Activated T-cell treated with anti-CD3 and anti-CD28 coated beads, Interleukin-2, amount 50 U/mL, for 1 hour (primary cell): Measurements from ENCODE around the gene STX19.
A peak's percentile ranks its signal among the peaks of the same experiment; 100 is the strongest.

Experiments used
- DNase-seq: peaks from one replicate; pipeline ENCODE4 v3.0.0-alpha.2; 2020

STX19 gene

DNA sequence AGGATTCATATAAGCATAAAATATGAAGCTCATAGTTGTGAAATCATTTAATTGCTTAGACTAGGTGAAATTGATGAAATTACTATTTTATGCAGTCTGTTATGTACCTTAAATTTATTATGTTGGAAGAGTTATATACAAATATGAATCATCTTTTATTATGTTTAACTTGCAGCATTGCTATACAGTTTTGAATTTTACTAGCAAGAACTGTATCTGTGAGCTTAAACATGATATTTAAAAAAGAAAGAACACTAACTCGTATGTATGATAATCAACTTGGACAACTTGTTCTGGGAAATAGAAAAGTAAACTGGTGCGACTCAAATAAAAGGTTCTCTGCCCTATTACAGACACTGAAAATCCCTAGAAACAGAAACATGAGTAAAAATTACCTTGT, 1.8 kb downstream of the STX19 start:
- no peak for DNase-seq

DNA sequence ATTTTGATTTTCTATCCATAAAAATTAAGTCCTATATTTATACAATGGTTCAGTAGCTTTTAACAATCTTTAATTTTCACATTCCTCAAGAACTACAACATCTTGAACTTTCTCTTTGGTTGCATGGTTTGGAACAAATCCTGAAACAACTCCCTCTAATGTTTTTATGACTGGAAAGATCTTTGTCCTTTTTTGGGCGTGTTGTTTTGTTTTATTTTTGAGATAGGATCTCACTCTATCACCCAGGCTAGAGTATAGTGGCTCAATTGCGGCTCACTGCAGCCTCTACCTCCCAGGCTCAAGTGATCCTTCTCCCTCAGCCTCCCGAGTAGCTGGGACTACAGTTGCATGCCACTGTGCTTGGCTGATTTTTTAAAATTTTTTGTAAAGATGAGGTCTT, 4.0 kb downstream of the STX19 start:
- DNase-seq = no peak

DNA sequence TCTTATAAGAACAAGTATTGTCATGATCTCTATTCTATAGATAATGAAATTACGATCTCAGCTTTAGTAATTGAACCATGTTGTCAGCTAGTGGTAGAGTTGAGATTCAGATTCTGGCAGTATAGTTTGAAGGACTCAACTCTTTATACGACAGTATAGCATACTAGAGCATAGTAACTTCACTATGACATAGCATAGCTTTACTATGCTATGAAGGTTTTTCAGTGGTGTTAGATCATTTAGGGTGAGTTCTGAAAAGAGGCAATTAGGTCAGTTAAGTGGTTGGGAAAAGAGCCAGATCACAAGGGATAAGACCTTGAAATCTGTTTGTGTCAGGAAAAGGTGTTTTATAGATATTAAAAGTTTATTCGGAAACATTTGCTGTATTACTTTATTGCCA, 8.1 kb downstream of the STX19 start:
- no peak for DNase-seq

DNA sequence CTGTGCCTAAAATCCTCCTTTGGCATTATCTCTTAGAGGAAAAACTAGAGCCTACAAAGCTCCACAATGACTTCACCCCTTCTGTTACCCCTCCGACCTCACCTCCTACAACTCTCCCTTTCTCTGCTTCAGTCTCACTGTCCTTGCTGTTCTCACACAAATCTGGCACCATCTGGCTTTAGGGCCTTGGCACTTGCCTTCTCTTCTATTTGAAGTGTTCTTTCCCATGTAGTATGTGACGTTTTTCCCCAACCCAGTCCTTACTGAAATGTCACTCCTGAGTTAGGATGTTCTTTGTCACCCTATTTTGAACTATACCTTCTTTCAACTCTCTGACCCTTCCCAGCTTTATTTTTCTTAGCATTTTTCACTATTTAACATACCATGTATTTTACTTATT, 8.7 kb downstream of the STX19 start:
- no peak for DNase-seq

DNA sequence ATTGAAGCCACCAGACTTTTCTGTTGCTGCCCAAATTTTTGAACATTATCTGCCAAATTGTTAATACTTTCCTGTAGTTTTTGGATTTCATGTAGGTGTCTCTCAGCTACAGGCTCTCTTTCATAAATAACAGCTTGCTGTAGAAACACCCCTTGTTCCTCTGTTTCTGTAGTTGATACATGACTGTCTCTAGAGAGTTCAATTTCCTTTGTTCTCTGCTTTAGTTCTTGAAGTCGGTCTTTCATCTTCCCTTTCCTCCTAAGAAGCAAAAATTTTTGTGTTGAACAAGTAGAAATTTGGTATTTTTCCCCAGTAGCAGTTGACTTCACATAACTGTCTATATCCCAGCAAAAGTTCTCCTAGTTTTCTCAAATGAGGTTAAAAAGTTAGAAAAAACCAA, 13.4 kb downstream of the STX19 start:
- no peak for DNase-seq

DNA sequence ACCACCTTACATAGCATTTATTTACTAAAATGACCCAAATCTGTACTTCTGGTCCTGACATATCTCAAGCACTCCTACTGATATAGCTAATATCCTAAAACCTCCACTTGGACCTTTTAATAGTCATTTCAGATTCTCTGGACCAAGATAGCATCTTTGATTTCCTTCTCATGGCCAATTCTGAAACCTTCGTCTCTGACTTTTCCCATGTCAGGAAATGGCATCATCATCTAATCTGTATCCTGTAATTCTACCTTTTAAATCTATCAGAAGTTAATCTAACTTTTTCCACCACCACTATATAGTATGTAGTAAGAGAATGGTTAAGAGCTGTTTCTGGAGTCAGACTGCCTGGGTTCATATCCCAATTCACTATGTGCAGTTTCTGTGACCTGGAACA, 16.2 kb downstream of the STX19 start:
- no peak for DNase-seq

DNA sequence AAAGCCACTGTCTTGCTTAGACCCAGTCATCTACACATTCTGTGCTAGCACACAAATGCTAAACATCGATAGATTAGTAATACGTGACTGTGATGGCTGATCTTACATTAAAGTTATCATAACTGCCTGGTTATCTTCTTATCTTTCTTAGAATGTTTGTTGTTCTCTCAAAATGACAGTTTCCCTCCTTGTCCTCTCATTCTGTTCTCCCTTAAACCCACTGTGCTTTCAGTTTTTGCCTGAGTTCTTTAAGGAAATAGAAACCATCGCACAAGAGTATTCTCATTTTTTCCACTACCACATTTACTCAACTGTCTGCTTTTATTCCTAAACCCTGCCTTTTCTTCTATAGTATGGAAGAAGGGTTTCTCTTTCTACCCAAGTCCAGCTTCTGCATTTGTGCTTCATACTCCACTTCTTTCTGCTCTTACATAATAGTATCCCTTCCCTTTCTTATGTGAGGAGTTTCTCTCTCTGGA, 17.1 kb downstream of the STX19 start:
- DNase-seq = no peak

DNA sequence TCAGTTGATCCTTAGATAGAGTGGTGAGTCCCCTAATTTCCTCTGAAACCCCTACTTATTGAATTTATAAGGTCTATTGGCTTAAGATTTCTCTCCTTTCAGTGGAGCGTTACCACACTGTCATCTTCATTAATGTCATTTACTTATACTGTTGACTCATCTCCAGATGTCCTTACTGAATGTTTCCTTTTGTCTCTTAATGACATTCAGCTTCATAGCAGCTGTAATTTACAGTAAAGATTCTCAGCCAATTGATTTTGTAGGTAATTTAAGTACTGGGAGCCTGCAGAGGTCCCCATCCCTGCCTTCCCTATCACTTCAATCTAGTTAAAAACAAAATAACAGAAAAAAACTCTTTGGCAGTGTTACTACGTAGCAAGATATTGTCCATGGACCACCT, 18.8 kb downstream of the STX19 start:
- DNase-seq = no peak

DNA sequence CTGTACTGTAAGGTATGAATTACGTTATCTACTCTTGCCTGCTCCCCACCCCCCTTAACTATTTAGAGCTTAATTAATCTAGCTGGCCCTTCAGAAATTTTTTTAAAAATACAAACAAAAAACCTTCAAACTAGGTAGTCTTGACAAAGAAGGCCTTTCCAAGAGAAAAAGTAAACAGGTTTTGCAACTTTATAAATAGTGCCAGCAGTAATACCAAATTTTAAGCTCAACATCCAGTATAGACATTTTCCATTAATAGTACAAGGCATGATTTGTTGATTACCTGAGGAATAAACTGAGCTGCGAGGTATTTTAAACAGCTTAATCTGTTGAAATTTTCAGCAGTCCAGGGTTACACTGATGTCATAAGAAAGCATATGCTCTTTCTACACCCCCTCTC, 20.1 kb downstream of the STX19 start:
- no peak for DNase-seq

DNA sequence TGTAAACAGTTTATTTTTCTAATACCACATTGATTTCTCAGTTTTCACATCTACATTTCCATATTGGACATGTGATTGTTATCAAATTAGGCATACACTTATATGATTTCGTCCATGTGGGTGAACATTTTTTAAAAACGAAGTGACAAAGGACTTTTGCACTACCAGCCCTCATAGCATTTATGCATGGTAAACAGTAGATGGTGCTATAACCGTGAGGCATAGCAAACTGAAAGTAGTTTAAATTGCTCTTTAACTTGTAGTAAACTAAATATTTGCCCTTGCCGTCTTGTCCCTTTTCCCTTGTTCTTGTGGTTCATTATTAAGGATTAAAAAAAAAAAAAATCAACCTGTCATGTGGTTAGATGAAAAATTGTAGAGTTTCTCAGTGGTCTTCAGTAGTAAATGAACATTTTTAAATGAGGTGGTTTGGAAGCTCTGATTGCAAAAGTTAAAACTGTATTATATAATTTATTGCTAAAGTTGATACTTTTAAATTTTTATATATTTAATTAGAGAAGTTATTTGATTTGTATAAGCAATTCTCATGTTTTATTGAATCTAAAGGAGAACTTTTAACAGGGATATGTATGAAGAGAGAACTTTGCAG, 24.0 kb downstream of the STX19 start:
- no peak for DNase-seq

DNA sequence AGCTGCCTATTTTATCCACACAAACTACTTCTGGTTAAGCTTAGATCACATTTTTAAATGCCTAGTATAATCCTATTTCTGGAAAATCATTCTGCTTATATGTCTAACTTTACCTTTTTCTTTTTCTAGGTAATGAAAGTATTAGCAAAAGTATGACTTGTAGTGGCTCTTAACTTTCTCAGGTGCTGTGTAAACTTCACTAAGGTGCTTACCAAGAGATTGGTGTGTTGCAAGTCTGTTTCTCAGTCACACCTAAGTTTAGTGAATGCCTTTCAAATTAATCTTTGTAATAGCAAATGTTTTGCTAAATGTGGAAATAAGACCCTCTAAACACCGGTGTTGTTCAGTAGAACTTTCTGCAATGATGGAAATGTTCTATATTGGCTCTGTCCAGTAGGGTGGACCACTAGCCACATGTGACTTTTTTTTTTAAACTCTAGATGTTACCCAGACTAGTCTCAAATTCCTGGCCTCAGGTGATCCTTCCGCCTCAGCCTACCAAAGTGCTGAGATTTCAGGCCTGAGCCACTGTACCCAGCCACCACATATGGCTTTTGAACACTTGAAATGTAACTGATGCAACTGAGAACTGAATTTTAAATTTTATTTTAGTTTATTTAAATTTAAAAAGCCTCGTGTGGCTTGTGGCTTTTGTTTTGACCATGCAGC, 26.4 kb downstream of the STX19 start:
- DNase-seq = no peak

DNA sequence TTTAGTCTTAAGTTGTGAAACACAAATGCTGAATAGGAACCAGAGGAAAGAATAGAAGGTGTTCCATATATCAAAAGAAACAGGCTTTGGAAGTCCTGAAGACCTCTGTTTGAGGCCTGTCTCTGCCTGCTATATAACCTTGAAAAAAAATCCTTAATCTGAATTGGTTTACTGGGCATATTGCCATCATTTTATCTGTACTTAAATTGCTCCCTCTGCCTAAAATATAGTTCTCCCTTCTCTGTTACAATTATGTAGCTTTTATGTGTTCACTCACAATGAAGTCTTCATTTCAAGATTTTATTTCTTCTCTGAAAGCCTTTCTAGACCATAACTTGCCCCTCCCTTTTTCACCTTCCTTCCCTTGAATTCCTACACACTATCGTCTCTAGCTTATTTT, 27.2 kb downstream of the STX19 start:
- DNase-seq = no peak

DNA sequence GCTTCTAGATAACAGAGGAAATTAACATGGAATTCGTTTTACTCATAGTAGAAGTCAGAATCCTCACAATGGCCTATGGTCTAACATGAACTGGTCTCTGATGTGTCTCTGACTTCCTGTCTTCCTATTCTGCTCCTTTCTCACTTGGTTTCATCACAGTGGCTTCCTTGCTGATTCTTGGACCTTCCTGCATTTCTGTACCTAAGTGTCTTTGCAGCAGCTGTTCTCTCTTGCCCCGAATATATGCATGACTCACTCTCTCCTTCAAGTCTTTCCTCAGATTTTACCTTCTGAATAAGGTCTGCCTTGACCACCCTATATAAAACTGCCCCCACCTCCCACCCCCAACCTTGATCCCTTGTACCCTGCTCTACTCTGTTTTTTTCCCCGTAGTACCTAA, 34.3 kb downstream of the STX19 start:
- no peak for DNase-seq

DNA sequence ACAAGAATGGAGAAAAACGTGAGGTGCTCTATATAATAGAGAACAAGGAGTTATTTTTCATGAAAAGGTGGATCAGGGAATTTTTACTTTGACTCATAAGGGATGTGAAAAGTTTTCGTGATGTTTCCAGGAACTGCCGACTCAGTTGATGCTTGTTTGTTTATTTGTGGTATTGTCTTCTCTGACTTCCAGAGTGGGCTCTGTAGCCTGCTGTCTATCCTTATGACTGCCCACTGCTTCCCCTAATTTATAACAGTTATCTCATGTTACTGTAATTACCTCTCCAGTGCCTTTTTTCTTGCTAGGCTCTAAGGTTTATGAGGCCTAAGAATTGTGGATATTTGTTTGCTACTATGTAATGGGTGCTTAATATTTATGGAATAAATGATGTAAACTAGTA, 36.2 kb downstream of the STX19 start:
- DNase-seq = no peak

DNA sequence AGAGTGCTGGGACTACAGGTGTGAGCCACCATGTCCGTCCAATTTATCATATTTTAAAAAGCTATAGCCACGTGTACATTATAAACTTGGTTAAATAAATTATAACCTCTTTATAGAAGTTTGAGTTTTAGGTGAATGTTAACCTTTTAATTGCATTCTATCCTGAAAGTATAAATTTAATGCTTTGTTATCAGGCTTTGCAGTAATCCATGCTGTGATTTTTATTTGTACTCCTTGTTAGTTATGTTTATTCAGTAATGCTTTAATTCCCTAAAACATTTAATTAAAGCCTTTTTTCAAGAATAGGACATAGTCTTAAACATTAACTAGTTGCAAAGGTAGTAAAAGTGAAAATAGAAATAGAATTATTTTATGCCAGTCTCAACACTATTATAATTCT, 36.8 kb downstream of the STX19 start:
- DNase-seq = no peak

DNA sequence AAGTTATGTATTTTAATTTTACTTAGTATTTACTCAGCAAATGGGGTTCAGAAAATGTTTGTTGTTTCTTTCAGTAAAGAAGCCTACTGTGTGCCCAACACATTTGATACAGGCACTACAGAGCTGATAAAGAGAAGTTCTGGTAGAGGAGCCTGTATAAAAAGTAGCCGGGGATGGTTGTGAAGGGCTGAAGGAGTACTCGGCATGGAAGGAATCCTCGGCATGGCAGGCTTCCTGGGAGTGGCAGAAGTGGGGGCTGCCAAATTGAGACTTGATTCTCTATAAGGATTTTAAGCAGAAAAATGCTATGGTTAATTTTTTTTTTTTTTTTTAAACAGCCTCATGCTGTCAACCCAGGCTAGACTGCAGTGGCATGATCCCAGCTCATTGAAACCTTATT, 39.2 kb downstream of the STX19 start:
- DNase-seq = no peak

DNA sequence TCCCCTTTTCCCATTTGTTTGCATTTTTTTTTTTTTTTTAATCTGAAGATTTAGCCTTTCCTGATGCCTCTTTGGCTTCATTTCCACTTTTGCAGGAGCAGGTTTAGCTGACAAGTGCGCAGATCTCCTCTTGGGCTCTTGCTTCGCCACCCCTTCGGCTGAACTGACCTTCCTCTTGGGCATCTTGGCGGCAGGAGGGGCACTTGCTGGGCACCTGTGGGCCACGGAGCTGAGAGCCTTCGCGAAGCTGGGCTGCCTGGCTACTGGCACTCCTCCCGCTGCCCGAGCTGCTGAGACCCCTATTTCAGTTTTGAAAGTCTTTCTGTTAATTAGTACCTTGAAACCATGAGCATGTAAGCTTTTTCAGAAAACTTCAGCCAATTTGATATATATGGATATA, 39.6 kb downstream of the STX19 start:
- DNase-seq = no peak

DNA sequence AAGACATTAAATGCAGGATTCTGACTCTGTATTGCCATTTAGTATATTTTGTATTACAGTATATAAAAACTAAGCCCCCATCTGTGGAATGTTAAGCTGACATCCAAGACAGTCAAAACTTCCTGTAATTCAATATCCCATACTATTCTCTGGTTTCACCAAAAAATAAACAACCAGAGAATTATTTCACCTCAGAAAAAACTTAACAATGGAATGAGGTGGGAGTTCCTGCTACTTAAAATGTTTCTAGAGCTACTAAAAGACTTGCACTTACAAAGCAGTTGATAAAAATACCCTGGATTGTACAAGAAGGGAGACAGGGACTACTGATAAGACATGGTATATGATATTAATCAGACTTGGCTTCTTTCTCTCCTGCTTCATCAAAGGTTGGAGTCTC, 40.1 kb downstream of the STX19 start:
- DNase-seq = no peak

DNA sequence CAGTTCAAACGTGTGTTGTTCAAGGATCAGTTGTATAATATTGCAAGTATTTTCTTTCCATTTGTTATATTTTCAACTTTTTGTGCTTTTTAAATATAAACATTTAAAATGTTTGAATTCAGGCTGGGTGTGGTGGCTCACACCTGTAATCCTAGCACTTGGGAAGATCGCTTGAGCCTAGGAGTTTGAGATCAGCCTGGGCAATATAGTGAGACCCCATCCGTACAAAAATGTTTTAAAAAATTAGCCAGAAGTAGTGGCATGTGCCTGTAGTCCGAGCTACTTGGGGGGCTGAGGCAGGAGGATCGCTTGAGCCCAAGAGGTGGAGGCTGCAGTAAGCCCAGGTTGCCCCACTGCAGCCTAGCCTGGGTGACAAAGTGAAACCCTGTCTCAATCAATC, 43.8 kb downstream of the STX19 start:
- no peak for DNase-seq

DNA sequence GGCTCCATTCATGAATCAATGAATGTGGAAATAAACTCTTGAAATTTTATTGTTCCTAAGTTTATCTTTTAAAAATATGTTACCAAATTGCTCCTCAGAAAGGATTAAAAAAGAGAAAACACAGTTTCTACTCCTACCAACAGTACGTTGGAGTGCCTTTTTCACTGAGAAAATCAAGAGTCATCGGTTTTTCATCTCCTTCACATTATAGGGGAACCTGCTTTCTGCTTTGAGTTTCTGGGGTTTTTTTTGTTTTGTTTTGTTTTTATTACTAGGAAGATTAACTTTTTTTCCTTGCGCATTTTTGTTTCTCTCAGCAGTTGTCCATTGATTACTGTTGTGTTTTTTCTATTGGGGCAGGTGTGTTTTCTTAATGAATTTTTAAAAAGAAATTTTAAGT, 45.0 kb downstream of the STX19 start:
- DNase-seq = no peak

DNA sequence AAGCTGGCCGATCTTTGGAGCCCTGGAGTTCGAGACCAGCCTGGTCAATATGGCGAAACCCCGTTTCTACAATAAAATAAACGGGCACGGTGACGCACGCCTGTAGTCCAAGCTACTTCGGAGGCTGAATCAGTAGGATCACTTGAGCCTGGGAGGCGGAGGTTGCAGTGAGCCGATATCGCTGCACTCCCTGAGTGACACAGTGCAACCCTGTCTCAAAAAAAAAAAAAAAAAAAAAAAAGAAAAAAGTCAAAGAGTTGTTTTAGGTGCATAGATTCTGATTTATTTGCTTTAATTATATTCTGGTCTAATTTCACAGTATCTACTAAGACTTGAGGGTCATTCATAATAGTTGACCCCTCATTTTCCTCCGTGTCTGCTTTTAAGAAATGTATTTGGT, 46.7 kb downstream of the STX19 start:
- no peak for DNase-seq

DNA sequence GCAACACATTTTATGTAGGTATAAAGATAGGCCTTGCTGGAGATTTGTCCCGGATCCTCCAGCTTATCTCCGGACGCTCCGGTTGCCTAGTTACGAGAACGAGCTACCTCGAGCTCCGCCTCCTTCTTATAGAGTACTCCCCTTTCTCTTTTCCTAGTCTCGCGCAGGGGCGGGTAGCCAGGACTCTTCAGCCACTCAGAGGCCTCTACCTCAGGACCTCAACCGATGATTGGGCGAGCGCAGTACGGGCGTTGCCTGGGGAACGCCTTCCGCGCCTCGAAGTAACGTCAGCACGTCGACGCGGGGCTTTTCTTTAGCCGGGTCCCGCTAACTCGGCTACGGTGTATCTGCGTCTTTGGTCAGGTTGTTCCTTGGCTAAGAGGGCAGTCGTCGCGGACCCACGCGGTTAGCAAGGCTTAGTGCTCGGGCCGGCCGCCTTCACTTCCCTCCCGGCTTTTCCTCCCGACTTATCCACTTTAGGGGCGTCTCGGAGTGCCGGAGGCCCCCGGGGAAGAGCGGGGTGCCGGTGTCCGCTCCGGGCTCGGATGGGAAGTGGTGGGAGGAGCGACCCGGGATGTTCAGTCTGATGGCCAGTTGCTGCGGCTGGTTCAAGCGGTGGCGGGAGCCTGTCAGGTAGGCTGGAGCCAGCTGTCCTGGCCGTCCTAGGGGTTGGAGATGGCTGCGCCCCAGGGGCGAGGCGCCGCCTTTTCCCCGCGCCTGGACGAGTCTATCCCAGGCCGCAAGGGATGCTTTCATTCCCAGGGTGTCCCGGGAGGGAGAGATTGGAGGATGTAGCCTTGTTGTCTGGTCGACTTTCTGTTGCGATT, 48.3 kb downstream of the STX19 start, which contains the start of gene ARL13B:
TSS of gene ARL13B (plus strand) at position 306 of the 827 bp plus-strand sequence. CDS start at position 575, 269 bp downstream.
- peak; percentile 89 for DNase-seq

DNA sequence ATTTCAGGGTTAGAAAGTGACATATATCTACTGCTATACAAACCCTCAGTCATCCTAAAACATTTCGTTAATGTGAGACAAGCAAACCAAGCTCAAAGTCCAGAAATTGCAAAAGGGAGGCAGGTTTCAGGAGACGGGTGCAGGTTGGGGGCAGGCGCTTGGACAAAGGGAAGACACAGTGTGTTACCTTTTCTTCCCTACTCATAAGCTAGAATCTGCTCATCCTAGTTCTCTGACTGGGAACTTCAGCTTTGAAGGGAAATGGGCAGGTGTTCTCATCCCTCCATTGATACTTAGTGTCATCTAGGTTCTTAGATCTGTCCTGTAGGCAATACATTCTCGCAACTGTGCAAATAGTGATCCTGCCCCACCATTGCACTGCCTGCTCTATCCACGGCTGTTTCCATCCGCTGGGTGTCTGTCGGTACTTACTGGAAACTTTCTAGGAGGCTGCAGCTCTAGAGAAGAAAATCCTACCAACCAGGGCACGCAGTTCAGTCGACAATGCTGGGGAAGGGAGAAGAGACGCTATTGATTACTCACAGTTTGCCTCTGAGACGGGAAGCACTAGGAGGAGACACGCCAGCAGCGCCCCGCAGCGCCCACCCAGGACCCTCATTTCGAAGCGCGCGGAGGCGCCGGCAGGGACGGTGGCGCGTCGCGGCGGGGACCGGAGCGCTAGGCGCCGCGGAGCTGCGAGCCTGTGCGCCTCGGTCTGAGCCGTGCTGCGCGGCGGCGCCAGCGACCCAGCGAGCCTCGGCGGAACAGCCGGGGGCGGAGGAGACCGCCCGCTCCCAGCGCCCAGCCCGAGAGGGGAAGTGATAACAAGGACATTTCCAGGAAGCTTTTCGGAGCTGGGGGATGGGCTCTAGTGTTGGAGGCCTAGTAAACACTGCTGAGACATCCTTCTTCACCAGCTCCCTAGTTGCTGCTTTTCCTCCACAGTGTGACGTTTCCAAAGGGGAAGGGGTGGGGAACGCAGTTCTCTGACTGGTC, 55.0 kb downstream of the STX19 start, which contains the start of gene PROS1:
TSS of gene PROS1 (minus strand) at position 766 of the 996 bp plus-strand sequence. CDS start at position 619, 147 bp downstream.
- peak; percentile 56 for DNase-seq
